ENCODE data around the gene PDE1C. TPM values are rescaled to one million over a fixed set of nuclear protein-coding genes. Genes with fewer than 3 reads are reported as not detected.
"Not testable (repeated sequence)": the region's sequence is repeated elsewhere in the genome, so short reads cannot be mapped to it uniquely, and the experiment has no call there.

The PDE1C gene
- total RNA-seq, 1 donor from 2014 or later: 15.5 TPM

GRCh38 chr7:31853380-31853779 is 216.8 kb downstream of the PDE1C start:
- TF ChIP-seq, protein P1, sequence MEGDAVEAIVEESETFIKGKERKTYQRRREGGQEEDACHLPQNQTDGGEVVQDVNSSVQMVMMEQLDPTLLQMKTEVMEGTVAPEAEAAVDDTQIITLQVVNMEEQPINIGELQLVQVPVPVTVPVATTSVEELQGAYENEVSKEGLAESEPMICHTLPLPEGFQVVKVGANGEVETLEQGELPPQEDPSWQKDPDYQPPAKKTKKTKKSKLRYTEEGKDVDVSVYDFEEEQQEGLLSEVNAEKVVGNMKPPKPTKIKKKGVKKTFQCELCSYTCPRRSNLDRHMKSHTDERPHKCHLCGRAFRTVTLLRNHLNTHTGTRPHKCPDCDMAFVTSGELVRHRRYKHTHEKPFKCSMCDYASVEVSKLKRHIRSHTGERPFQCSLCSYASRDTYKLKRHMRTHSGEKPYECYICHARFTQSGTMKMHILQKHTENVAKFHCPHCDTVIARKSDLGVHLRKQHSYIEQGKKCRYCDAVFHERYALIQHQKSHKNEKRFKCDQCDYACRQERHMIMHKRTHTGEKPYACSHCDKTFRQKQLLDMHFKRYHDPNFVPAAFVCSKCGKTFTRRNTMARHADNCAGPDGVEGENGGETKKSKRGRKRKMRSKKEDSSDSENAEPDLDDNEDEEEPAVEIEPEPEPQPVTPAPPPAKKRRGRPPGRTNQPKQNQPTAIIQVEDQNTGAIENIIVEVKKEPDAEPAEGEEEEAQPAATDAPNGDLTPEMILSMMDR (IDR thresholded peaks at IDR 0.05): no peak
- ATAC-seq (no peak), DNase-seq (no peak)
- no peaks in the 10 kb centered on the region for H3K9me3 ChIP-seq
- no peaks in the 10 kb centered on the region for H3K4me1 ChIP-seq
- no peaks in the 10 kb centered on the region for H3K27me3 ChIP-seq (ENCODE audit: low read depth)
- intact Hi-C loops (cut with DNase I): no loop called here
- no peak overlapping the region for H3K4me3 ChIP-seq
- H3K27ac ChIP-seq: no peak overlapping the region
- no peaks in the 10 kb centered on the region for H3K36me3 ChIP-seq

DNA sequence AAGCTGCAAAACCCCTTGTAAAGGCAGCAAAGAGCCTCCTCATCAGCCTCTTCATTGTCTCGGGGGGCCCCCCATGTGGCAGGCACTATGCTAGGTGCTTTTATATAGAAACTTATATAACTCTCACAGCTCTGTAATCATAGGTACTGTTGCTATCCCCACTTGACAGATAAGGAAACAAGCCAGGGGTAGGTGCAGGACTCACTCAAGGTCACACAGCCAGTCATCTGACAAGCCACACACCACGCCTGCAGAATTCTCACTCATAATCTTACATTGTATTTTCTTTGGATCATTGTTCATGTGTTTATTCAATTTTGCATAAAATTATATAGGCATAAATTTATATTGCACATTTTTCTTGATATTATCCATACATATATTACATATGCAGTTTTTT is 217.7 kb downstream of the PDE1C start:
- DNase-seq (no peak), ATAC-seq (no peak)
- H3K36me3 ChIP-seq: no peaks in the 10 kb centered on the region
- no peaks in the 10 kb centered on the region for H3K9me3 ChIP-seq
- TF ChIP-seq, protein P1 (IDR thresholded peaks at IDR 0.05): no peak
- H3K27ac ChIP-seq: no peak overlapping the region
- H3K27me3 ChIP-seq (ENCODE audit: low read depth): no peaks in the 10 kb centered on the region
- no peak overlapping the region for H3K4me3 ChIP-seq
- H3K4me1 ChIP-seq: no peaks in the 10 kb centered on the region
- intact Hi-C loops (cut with DNase I): no loop called here

- no peak overlapping the region for H3K4me3 ChIP-seq
- H3K36me3 ChIP-seq: no peaks in the 10 kb centered on the region
- no peaks in the 10 kb centered on the region for H3K4me1 ChIP-seq
- no peaks in the 10 kb centered on the region for H3K27me3 ChIP-seq (ENCODE audit: low read depth)
- no peaks in the 10 kb centered on the region for H3K9me3 ChIP-seq
- H3K27ac ChIP-seq: no peak overlapping the region
- no peak for DNase-seq
- TF ChIP-seq, protein P1 (IDR thresholded peaks at IDR 0.05): no peak
- no peak for ATAC-seq
- intact Hi-C loops (cut with DNase I): no loop called here
Measured at GRCh38 chr7:31851119-31851518, 219.1 kb downstream of the PDE1C start.

DNA sequence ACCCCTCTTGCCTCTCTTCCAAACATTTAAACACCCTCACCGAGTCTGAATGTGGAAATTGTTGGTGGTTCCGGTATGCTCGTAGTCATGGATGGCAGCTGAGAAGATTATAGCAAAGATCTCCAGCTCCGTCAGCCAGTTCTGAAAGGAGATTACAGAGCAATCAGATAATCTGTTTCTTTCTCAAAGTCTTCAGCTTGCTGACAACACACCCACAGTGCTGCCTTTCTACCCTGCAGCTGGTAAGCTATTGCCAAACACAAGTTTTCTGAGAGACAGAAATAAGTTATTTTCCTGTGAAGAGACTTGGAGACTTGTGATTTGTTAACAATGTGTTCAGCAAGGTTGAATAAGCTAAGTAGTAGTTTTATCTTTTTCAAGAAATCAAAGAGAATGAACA is 219.6 kb downstream of the PDE1C start:
- DNase-seq: no peak
- TF ChIP-seq, protein P1 (IDR thresholded peaks at IDR 0.05): no peak

GRCh38 chr7:31850066-31850465 is 220.1 kb downstream of the PDE1C start:
- Histone ChIP-seq H3K9me3 (no peaks in the 10 kb centered on the region), H3K4me3 (no peak overlapping the region), H3K27me3 (ENCODE audit: low read depth) (no peaks in the 10 kb centered on the region), H3K27ac (no peak overlapping the region), H3K4me1 (no peaks in the 10 kb centered on the region), H3K36me3 (no peaks in the 10 kb centered on the region)
- ATAC-seq (no peak), DNase-seq (no peak)
- intact Hi-C loops (cut with DNase I): no loop called here
- TF ChIP-seq, protein P1 (IDR thresholded peaks at IDR 0.05): no peak

More for the DNA sequence above, 219.6 kb downstream of the PDE1C start:
- H3K4me1 ChIP-seq: no peaks in the 10 kb centered on the region
- H3K9me3 ChIP-seq: no peaks in the 10 kb centered on the region
- intact Hi-C loops (cut with DNase I): no loop called here
- no peak overlapping the region for H3K27ac ChIP-seq
- no peak for ATAC-seq
- H3K27me3 ChIP-seq (ENCODE audit: low read depth): no peaks in the 10 kb centered on the region
- no peaks in the 10 kb centered on the region for H3K36me3 ChIP-seq
- no peak overlapping the region for H3K4me3 ChIP-seq

GRCh38 chr7:31835471-31835870 is 234.7 kb downstream of the PDE1C start:
- H3K4me3 ChIP-seq: no peak overlapping the region
- no peaks in the 10 kb centered on the region for H3K4me1 ChIP-seq
- DNase-seq (no peak), ATAC-seq (no peak)
- no peaks in the 10 kb centered on the region for H3K36me3 ChIP-seq
- no peaks in the 10 kb centered on the region for H3K9me3 ChIP-seq
- intact Hi-C loops (cut with DNase I): no loop called here
- TF ChIP-seq, protein P1 (IDR thresholded peaks at IDR 0.05): no peak
- H3K27ac ChIP-seq: no peak overlapping the region
- no peaks in the 10 kb centered on the region for H3K27me3 ChIP-seq (ENCODE audit: low read depth)

GRCh38 chr7:31833625-31834024 is 236.6 kb downstream of the PDE1C start:
- H3K9me3 ChIP-seq; H3K27me3 ChIP-seq (ENCODE audit: low read depth); H3K4me3 ChIP-seq; H3K36me3 ChIP-seq; H3K27ac ChIP-seq; H3K4me1 ChIP-seq; ATAC-seq; DNase-seq; intact Hi-C loops (cut with DNase I): not testable (repeated sequence)

All from lower lobe of right lung (tissue), 2 donors.